ENCODE results near the gene TECPR2.

TECPR2 gene

DNA sequence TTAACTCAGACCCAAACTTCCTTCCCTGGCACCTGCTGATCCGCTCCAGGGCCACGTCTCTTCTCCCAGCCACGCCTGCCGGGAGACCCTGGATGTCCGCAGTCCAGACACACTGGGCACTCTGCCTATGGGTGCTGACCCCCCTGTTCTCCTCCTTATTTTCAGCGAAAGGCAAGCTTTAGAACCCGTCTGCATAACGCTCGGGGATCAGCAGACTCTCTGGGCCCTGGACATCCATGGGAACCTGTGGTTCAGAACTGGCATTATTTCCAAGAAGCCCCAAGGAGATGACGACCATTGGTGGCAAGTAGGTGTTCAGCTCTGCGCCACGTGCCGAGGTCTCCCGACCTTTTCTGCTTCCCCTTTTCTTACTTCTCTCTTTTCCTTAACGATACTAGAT, 82.9 kb downstream of the TECPR2 start:
- H3K4me3 ChIP-seq, result no peak overlapping the region
- no peak for DNase-seq (ENCODE audit: low spot score)
- TF ChIP-seq, protein P1, sequence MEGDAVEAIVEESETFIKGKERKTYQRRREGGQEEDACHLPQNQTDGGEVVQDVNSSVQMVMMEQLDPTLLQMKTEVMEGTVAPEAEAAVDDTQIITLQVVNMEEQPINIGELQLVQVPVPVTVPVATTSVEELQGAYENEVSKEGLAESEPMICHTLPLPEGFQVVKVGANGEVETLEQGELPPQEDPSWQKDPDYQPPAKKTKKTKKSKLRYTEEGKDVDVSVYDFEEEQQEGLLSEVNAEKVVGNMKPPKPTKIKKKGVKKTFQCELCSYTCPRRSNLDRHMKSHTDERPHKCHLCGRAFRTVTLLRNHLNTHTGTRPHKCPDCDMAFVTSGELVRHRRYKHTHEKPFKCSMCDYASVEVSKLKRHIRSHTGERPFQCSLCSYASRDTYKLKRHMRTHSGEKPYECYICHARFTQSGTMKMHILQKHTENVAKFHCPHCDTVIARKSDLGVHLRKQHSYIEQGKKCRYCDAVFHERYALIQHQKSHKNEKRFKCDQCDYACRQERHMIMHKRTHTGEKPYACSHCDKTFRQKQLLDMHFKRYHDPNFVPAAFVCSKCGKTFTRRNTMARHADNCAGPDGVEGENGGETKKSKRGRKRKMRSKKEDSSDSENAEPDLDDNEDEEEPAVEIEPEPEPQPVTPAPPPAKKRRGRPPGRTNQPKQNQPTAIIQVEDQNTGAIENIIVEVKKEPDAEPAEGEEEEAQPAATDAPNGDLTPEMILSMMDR (IDR thresholded peaks at IDR 0.05), result no peak
- H3K27ac ChIP-seq, result no peak overlapping the region

- TF ChIP-seq, protein P1 (IDR thresholded peaks at IDR 0.05), result no peak
- DNase-seq (ENCODE audit: low spot score), result no peak
- H3K4me3 ChIP-seq, result no peak overlapping the region
- no peak overlapping the region for H3K27ac ChIP-seq
Observed at GRCh38 chr14:102450206-102451063, 87.7 kb downstream of the TECPR2 start.

DNA sequence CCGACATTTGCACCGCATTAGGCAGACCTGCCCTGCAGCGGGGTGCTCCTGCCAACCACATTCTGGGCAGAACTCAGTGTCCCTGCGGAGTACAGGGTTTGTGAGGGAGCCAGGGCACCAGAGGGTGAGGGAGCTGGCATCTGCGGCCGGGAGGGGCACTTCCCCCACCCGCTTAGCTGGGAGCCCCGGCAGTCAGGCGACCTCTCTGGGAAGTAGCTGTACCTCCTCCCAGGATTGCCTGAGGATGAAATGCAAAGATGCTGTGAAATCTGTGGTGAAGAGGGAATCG, 88.3 kb downstream of the TECPR2 start:
- no peak for DNase-seq (ENCODE audit: low spot score)

DNA sequence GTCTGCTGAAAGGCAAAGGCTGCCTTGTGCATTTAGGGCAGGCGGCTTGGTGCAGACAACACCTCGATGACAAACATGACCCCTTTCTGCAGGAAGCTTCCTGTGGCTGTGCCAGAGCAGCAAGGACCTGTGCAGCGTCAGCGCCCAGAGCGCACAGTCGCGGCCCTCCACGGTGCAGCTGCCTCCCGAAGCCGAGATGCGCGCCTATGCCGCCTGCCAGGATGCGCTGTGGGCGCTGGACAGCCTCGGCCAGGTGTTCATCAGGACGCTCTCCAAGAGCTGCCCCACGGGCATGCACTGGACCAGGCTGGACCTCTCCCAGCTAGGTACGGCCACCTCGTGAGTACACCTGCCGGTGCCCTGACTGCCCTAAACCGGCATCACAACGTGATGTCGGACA, 89.6 kb downstream of the TECPR2 start:
- Histone ChIP-seq H3K27ac (no peak overlapping the region), H3K4me3 (no peak overlapping the region)
- DNase-seq (ENCODE audit: low spot score), result no peak
- TF ChIP-seq, protein P1 (IDR thresholded peaks at IDR 0.05), result no peak

More for the DNA sequence above, 88.3 kb downstream of the TECPR2 start:
- Histone ChIP-seq H3K4me3 (no peak overlapping the region), H3K27ac (no peak overlapping the region)
- TF ChIP-seq, protein P1 (IDR thresholded peaks at IDR 0.05), result no peak

DNA sequence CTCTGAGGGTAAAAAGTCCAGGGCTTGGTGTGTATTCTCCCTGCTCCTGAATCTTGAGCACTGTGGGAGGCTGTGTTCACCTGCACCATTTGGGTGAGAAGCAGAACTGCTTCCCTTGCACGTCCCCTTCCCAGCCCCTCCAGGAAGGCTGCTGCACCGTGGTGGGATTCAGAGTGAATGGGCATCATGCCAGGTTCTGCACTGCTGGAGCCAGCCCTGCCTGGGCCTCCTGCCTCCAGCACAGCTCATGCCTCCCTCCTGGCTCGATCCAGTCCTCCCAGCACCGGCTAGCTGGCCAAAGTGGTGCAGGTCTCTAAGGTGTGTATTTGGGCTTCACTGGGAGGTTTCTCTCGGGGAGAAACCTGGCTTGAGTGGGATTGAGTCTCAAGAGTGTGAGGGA, 92.0 kb downstream of the TECPR2 start:
- Histone ChIP-seq H3K27ac (no peak overlapping the region), H3K4me3 (no peak overlapping the region)
- TF ChIP-seq, protein P1 (IDR thresholded peaks at IDR 0.05), result no peak
- no peak for DNase-seq (ENCODE audit: low spot score)

GRCh38 chr14:102457509-102457908, 94.8 kb downstream of the TECPR2 start:
- Histone ChIP-seq H3K27ac (no peak overlapping the region), H3K4me3 (no peak overlapping the region)
- TF ChIP-seq, protein P1 (IDR thresholded peaks at IDR 0.05), result no peak
- DNase-seq (ENCODE audit: low spot score), result no peak

Data from coronary artery (tissue), 2 donors.